ENCODE data around the gene LYZ. TPM values are rescaled to one million over a fixed set of nuclear protein-coding genes. Genes with fewer than 3 reads are reported as not detected.

LYZ gene
- total RNA-seq, 1 experiment from 2014 or later, result not detected

- H3K4ac ChIP-seq (ENCODE audit: low read depth, low read length), result no peak overlapping the region
- H3K27ac Mint-ChIP-seq, result peak overlapping the region; percentile 88 to 97 (median 94); a peak in 6 of 7 replicates
- H3K27me3 ChIP-seq (ENCODE audit: insufficient read depth, low read length), result no peaks in the 10 kb centered on the region
- H4K8ac ChIP-seq (replicated peaks; ENCODE audit: insufficient read length, low read depth, low read length), result no peak overlapping the region
- no peaks in the 10 kb centered on the region for H3K9me3 ChIP-seq (ENCODE audit: control insufficient read depth, low read depth, low read length)
- H3K79me2 ChIP-seq (ENCODE audit: insufficient read depth, low read length), result no peaks in the 10 kb centered on the region
- H3K27me3 Mint-ChIP-seq (ENCODE audit: low read depth), result no peaks in the 10 kb centered on the region
- H3T11ph ChIP-seq (ENCODE audit: low read length), result no peak overlapping the region
- no peak overlapping the region for H3K9ac ChIP-seq (ENCODE audit: extremely low read depth, insufficient read length, low read length)
- no peaks in the 10 kb centered on the region for H3K79me1 ChIP-seq (ENCODE audit: insufficient read depth, low read depth, low read length, poor library complexity, severe bottlenecking)
- peak overlapping the region; percentile 6; the same call in 1 of the 2 replicates for H3K14ac ChIP-seq (ENCODE audit: insufficient read depth, low read length)
- no peaks in the 10 kb centered on the region for H3K36me3 Mint-ChIP-seq (ENCODE audit: insufficient read depth in 1 of 3, low read depth in 3 of 3)
- H2BK5ac ChIP-seq (ENCODE audit: insufficient read length, low read length), result no peak overlapping the region
- H3K18ac ChIP-seq (ENCODE audit: insufficient read length, low read depth, low read length), result peak overlapping the region; percentile 53
- no peak overlapping the region for H3K56ac ChIP-seq (ENCODE audit: insufficient read length, low read depth, low read length)
- H3K9me3 Mint-ChIP-seq, result no peaks in the 10 kb centered on the region
- H2BK12ac ChIP-seq (ENCODE audit: insufficient read length, low read depth, low read length), result no peak overlapping the region
- H4K5ac ChIP-seq (ENCODE audit: insufficient read length, low read depth, low read length), result no peak overlapping the region
- H3K4me2 ChIP-seq (ENCODE audit: insufficient read depth, insufficient read length, low read length), result peak overlapping the region; percentile 61
- no peak overlapping the region for H4K91ac ChIP-seq (ENCODE audit: insufficient read length, low read depth, low read length)
- peak overlapping the region; percentile 62 to 78 for H3K4me3 Mint-ChIP-seq
- H3K4me1 ChIP-seq (ENCODE audit: insufficient read depth, low read length), result peaks cover 12% of the 10 kb centered on the region; the same call in 1 of the 2 replicates
- H2BK120ac ChIP-seq (ENCODE audit: low read depth, low read length, poor library complexity, severe bottlenecking), result no peak overlapping the region
- no peak overlapping the region for H3K23ac ChIP-seq (ENCODE audit: insufficient read length, low read depth, low read length)
- H2AFZ ChIP-seq (ENCODE audit: low read length), result peak overlapping the region; percentile 69
- no CpG with 5 or more reads among the region's 7 CpGs for WGBS (ENCODE audit: extremely low coverage, insufficient read length, low lambda C conversion rate)
- peaks cover 4% of the 10 kb centered on the region for H3K23me2 ChIP-seq (ENCODE audit: insufficient read length, low read depth, low read length, poor library complexity, severe bottlenecking)
- no peak overlapping the region for H2BK15ac ChIP-seq (ENCODE audit: low read depth, low read length)
- DNase-seq, result no peak
- peaks cover 51 to 54% of the 10 kb centered on the region in 2 experiments for H3K4me1 Mint-ChIP-seq
- TF ChIP-seq CTCF (conservative IDR thresholded peaks at IDR 0.05), result no peak
- no peak overlapping the region for H2BK20ac ChIP-seq (ENCODE audit: low read depth, low read length, poor library complexity, severe bottlenecking)
- no peaks in the 10 kb centered on the region for H4K20me1 ChIP-seq (ENCODE audit: control insufficient read depth, insufficient read depth, insufficient read length)
- no peak overlapping the region for H2AK5ac ChIP-seq (ENCODE audit: insufficient read length, low read length)
- H3K27ac ChIP-seq (ENCODE audit: insufficient read length, low read depth, low read length), result peak overlapping the region; percentile 65
Measured at GRCh38 chr12:69331519-69331908, 16.7 kb upstream of the LYZ start.
